HG02759 (cell line): ENCODE data around the gene ADIRF.
"Not testable (repeated sequence)": the region's sequence is repeated elsewhere in the genome, so short reads cannot be mapped to it uniquely, and the experiment has no call there.

Experiments
- ATAC-seq: cut with Tn5 transposase; IDR thresholded peaks from one replicate; pipeline ENCODE4 v1.9.1; 2021; ENCODE audit warnings: mild to moderate bottlenecking, moderate library complexity; ENCODE audit not compliant: unreplicated experiment

ADIRF gene

DNA sequence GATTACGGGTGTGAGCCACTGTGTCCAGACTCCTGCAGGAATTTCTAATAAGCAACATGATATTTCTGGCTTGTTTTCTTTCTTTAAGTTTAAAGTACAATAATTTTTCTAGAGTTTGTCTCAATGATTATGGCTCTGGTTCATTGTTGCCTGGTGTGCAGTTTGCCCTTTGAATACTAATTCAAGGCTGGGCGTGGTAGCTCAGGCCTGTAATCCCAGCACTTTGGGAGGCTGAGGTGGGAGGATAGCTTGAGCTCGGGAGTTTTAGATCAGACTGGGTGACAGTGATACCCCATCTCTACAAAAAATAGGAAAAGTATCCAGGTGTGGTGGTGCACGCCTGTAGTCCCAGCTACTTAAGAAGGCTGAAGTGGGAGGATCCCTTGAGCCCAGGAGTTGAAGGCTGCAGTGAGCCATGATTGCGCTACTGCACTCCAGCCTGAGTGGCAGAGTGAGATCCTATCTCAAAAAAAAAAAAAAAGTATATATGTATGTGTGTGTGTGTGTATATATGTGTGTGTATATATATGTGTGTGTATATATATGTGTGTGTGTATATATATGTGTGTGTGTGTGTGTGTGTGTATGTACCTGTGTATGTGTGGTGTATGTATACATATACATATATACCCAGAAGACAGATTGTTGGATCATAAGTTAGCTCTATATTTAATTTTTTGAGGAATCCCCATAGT is 8.2 kb downstream of the ADIRF start:
- ATAC-seq: no peak

DNA sequence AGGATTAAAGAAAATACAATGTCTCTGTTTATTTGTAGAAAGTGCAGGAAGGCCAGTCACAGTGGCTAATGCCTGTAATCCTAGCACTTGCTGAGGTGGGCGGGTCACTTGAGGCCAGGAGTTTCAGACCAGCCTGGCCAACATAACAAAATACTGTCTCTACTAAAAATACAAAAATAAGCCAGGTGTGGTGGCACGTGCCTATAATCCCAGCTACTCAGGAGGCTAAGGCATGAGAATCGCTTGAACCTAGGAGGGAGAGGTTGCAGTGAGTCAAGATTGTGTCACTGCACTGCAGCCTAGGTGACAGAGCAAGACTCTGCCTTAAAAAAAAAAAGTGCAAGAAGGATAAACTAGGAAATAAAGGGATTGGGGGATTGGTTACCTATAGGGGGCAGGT is 10.2 kb downstream of the ADIRF start:
- ATAC-seq: not testable (repeated sequence)

DNA sequence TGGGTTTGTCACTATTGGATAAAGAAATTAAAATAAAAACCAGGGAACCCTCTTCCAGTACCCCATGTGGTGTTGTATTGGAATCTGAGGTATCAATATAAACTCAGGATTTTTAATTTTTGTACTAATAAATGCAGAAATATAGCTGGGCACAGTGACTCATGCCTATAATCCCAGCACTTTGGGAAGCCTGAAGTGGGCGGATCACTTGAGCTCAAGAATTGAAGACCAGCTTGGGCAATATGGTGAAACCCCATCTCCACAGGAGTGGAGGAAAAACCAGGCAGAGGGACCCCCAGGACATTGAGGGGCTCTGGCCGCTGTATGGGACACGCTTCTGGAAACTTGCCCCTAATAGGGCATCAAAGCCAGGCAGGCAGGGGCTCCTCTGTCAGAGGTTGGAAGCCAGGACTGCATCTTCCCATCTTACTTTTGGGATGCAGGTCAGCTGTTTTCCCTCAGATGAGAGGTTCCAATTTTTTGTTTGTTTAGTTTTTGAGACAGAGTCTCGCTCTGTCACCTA is 11.1 kb downstream of the ADIRF start:
- no peak for ATAC-seq

DNA sequence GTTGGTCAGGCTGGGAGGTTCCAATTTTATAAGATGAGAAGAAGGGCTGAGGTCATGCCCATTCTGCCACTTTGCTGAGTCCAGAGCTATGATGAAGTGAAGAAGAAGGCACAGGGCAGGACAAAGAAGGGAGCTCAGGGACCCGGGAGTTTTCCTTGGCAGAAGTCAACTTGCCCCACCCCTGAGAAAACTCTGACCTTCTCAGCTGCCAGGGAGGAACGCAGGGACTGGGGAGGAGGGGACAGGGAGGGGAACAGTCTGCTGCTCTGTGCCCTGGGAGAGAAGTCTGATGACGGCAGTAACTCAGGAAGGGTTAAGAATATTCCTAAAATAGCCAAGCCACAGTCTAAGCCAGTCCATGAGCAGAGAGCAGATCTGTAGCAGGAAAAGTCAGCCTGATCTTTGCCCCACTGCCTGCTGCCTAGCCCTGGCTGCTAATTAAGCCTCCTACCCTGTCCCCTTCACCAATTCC is 11.7 kb downstream of the ADIRF start:
- no peak for ATAC-seq

DNA sequence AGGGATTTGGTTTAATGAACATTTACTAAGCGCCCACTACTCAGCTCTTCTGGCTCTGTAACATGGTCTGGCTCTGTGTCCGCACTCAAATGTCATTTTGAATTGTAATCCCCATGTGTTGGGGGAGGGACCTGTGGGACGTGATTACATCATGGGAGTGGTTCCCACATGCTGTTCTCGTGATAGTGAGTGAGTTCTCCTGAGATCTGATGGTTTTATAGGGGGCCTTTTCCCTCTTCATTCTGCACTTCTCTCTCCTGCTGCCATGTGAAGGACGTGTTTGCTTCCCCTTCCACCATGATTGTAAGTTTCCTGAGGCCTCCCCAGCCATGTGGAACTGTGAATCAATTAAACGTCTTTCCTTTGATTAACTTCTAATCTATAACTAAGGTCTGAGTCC is 12.7 kb downstream of the ADIRF start:
- ATAC-seq: not testable (repeated sequence)

DNA sequence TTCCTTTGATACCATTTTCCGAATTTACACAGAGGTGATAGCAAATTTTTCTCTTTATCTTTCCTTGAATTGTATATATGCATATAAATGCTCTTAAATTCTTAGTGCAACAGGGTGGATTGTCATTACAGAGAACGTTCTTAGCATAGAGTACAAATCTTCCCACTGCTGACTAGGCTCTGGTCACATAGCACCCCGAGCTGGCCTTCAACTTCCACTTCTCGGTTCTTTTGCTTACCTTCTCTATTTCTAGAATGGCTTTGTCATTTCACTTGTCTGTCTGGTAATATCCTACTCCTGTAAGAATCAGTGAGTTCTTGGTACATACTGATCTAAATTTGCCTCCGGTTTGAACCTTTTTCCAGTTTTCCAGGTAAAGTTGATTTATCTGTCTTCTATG is 13.4 kb downstream of the ADIRF start:
- ATAC-seq: no peak

DNA sequence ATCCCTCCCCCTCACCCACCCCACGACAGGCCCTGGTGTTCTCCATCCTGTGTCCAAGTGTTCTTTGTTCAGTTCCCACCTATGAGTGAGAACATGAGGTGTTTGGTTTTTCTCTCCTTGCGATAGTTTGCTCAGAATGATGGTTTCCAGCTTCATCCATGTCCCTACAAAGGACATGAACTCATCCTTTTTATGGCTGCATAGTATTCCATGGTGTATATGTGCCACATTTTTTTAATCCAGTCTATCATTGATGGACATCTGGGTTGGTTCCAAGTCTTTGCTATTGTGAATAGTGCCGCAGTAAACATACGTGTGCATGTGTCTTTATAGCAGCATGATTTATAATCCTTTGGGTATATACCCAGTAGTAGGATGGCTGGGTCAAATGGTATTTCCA is 16.2 kb downstream of the ADIRF start:
- ATAC-seq: not testable (repeated sequence)

DNA sequence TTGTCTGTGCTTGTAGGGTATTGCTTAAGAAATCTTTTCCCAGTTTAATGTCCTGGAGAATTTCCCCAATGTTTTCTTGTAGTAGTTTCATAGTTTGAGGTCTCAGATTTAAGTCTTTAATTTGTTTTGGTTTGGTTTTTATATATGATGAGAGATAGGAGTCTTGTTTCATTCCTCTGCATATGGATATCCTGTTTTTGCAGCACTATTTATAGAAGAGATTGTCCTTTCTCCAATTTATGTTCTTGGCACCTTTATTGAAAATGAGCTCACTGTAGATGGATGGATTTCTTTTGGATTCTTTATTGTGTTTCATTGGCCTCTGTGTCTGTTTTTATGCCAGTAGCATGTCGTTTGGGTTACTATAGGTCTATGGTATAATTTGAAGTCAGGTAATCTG is 20.2 kb downstream of the ADIRF start:
- no peak for ATAC-seq

DNA sequence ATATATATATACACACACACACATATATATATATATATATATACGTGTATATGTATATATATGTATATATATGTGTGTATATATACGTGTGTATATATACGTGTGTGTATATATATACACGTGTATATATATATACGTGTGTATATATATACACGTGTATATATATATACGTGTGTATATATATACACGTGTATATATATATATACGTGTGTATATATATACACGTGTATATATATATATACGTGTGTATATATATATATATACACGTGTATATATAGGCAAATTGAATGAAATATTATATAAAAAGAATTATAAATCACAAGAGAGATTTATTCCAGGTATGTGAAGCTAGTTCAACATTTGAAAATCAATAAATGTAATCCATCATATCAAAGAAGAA is 23.1 kb downstream of the ADIRF start:
- not testable (repeated sequence) for ATAC-seq

DNA sequence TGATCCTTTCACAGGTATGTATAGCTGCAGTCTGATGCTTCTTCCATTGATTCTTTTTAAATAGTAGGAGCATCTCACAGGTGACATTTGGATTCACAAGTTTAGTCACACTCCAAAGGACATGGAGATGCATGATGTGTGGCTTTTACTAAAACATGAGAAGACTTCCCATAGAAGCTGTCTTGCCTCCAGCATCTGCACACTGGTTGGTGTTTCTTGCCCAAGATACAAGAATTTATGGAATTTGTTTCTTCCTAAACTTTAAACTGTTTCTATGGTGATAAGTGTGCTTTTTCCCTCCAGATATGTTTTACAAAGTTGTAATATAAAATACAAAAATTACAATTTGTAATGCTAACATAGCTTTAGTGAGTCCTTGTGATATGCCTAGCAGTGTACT is 24.2 kb downstream of the ADIRF start:
- ATAC-seq: no peak

DNA sequence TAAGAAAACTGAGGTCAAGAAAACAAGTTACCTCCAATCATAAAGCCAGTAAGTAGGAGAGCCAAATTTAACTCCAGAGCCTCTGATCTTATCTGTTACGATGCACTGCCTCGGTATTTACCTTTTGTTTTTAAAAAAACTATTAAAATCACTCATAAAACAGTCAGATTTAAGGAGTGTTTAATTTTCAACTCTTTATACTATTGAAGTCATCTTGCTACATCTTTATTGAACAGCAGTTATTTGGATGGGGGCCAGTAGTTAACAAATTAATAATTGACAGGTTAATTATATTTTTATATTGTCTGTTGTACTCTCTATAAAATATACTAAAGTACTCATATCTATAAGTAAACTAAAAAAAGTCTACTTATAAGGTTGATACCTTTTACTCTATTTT is 24.6 kb downstream of the ADIRF start:
- no peak for ATAC-seq

DNA sequence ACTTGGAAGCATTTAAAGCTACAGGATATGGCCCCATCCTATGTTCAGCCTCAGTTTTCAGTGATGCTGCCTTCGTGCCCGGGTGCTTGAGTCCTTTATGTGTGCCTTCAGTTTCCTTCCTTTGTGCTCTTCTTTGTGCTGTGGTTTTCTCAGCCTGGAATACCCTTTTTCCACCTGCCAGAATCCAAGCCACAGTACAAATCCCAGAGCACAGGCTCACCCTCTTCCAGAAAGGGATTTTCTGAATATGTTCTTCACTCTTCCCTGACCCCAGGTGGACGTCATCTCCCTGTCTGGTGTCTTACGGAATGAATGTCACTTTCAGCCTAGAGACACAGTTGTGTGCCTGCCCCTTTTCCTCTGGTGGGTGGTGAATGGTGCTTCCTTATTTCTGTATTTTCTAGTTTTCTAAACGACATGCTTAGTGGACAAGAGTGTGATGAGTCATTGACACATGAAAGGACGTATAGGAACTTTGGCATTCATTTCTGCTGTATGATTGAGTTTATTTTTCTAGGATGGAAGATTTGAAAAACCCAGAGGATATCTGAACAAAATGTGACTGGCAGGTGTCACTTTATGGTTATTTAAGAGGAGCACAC is 31.6 kb downstream of the ADIRF start:
- not testable (repeated sequence) for ATAC-seq

DNA sequence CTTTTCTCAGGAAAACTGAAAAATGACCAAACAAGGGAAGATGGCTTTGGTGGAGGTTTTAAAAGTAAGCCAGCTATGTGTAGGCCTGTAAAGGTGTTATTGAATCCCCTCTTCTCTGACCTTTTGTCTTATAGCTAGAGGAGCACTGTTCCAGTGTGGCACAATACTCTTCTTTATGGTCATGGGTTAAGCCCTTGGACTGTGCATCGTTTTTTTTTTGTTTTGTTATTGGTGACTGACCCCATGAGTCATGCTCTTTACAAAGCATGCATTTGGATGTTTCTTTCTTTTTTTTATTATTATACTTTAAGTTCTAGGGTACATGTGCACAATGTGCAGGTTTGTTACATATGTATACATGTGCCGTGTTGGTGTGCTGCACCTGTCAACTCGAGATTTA is 32.2 kb downstream of the ADIRF start:
- ATAC-seq: no peak

DNA sequence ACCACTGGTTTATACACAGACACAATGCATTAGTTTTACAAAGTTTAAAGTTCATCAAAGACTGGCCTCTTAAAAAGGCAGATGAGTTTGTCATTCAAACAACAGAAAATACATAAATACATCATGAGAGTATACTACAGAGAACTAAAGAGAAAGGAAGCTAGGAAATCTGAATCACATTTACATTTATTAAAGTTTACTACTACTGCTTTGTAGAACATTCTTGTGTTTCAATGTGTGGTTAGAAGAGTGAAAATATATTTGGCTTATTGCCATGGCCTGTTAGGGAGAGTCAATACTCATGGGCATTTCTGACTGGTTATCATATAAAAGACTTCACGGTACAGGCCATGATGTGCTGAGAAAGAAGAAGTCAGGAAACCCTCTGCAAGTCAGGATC is 38.8 kb downstream of the ADIRF start:
- not testable (repeated sequence) for ATAC-seq

DNA sequence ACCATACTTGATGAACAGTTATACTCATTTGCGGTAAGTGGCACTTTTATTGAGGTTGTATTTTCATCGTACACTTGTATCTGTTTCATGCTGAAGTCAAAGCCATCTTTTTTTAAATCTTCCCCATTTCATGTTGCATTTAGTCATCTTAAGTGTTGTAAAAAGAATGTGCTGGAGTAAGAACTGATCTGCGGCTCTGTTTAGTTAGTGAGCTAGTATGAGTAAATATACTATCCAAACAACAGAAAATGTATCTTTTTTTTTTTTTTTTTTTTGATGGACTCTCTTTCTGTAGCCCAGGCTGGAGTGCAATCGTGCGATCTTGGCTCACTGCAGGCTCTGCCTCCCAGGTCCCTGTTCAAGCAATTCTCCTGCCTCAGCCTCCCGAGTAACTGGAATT is 39.4 kb downstream of the ADIRF start:
- not testable (repeated sequence) for ATAC-seq

DNA sequence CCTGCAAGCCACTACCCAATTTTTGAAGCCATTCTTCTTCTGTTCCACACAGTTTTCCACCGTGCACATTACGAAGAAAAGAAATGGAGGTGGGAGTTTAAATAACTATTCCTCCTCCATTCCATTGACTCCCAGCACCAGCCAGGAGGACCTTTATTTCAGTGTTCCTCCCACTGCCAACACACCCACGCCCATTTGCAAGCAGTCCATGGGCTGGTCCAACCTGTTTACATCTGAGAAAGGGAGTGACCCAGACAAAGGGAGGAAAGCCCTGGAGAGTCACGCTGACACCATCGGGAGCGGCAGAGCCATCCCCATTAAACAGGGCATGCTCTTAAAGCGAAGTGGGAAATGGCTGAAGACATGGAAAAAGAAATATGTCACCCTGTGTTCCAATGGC is 40.0 kb downstream of the ADIRF start:
- not testable (repeated sequence) for ATAC-seq

DNA sequence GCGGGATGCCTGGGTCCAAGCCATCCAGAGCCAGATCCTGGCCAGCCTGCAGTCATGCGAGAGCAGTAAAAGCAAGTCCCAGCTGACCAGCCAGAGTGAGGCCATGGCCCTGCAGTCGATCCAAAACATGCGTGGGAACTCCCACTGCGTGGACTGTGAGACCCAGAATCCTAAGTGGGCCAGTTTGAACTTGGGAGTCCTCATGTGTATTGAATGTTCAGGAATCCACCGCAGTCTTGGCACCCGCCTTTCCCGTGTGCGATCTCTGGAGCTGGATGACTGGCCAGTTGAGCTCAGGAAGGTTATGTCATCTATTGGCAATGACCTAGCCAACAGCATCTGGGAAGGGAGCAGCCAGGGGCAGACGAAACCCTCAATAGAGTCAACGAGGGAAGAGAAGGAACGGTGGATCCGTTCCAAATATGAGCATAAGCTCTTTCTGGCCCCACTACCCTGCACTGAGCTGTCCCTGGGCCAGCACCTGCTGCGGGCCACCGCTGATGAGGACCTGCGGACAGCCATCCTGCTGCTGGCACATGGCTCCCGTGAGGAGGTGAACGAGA is 40.9 kb downstream of the ADIRF start:
- ATAC-seq: not testable (repeated sequence)

DNA sequence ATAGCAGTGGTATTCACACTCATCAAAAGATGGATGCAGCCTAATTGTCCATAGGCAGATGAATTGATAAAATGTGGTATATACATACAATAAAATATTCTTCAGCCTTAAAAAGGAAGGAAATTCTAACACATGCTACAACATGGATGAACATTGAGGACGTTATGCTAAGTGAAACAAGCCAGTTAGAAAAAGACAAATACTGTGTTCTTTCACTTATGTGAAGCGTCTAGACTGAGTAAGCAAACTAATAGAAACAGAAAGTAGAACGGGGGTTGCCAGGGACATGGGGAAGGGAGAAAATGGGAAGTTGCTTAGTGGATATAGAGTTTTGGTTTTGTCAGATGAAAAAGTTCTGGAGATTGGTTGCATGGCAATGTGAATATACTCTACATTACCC is 45.2 kb downstream of the ADIRF start:
- ATAC-seq: not testable (repeated sequence)

DNA sequence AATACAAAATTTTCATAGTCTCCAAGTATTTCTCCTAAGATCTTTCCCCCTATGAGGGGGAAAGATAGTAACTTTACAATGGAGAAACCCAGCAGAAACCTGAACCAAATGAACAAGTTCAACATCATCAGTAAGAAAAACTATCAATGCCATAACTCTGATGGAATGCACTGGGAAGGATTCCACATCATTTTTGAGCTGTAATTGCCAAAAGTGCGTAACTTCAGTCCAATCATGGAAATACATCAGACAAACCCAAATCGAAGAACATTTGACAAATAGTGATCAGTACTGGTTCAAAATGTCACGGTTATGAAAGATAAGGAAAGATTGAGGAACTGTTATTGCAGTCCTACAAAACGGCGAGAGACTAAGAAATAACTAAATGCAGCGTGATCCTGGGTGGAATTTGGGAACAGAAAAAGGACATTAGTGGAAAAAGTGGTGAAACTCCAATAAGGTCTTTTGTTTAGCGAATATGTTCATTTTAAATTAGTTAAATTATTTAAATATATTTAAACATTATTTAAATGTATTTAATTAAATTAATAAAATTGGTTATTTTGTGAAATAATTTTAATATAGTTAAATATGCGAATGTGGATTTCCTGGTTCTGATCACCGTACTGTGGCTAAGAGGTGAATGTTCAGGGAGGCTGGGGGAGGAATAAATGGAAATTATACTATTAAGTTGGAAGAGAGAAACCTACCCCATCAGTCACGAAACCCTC is 46.9 kb downstream of the ADIRF start:
- ATAC-seq: not testable (repeated sequence)

DNA sequence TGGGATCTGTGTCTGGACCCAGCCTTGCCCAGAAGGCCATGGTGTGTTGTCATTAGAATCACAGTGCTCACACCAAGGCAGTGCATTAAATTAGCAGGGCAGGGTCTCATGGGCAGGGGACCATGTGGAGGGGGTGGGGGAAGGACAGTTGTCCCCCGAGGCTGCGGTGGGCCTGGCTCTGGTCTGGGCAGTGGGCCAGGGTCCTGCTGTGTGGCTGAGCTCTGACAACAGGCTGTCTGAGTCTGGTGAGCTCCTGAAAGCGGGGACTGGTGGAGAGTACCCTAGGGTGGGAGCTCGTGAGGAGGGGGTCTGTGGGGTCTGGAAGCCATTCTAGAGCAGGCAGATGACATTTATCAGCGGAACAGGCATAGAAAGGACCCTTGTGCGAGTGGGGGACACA is 49.8 kb downstream of the ADIRF start:
- ATAC-seq: not testable (repeated sequence)

DNA sequence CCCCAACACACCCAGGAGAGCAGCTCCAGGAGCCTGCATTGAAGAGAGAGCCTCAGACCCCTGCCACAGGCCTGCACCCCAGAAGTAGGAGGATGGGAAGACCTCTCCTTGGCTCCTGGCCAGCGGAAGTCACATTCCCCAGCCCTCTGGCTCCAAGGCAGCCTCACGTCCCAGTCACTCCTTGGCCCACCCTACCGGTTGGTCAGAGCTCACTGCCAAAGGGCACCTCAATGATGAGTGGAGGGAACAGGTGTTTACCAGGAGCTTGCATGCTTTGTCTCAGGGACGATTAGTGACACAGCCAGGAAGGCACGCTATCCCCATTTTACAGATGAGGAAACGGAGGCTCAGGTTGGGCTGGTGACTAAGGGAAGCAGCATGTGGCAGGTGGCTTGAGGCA is 50.8 kb downstream of the ADIRF start:
- not testable (repeated sequence) for ATAC-seq
